DOHH2 (cell line): ENCODE data around the gene IRAG1.

Source experiments
- H3F3A ChIP-seq: fragments of 200-600 bp; sonication (generic), shearing (Covaris generic); 2 replicates; pipeline ENCODE4 v1.6.0; 2016; ENCODE audit warnings: antibody characterized with exemption, mild to moderate bottlenecking; ENCODE audit not compliant: control insufficient read depth, insufficient read depth
- H3K27ac ChIP-seq: fragments of 200-600 bp; sonication (generic); 2 replicates; pipeline ENCODE4 v1.5.1; 2014; ENCODE audit warnings: low read depth, mild to moderate bottlenecking, low read length, moderate library complexity
- H3K27me3 ChIP-seq: fragments of 200-600 bp; sonication (generic); 2 replicates; pipeline ENCODE4 v1.6.1; 2014; ENCODE audit warnings: mild to moderate bottlenecking, low read length, mixed read lengths; ENCODE audit not compliant: control insufficient read depth
- H3K36me3 ChIP-seq: fragments of 200-600 bp; sonication (generic); 2 replicates; pipeline ENCODE4 v1.6.1; 2014; ENCODE audit warnings: mild to moderate bottlenecking, low read length, moderate library complexity, mixed read lengths; ENCODE audit not compliant: control insufficient read depth
- H3K4me1 ChIP-seq: fragments of 200-600 bp; sonication (generic); 2 replicates; pipeline ENCODE4 v1.6.1; 2014; ENCODE audit warnings: mild to moderate bottlenecking, low read length, mixed read lengths; ENCODE audit not compliant: control insufficient read depth
- H3K4me2 ChIP-seq: fragments of 200-600 bp; sonication (generic); 2 replicates; pipeline ENCODE4 v1.6.0; 2014; ENCODE audit warnings: mild to moderate bottlenecking, low read length, moderate library complexity
- H3K4me3 ChIP-seq: fragments of 200-600 bp; sonication (generic); 2 replicates; pipeline ENCODE4 v1.5.1; 2014; ENCODE audit warnings: mild to moderate bottlenecking, low read length, mixed read lengths
- H3K79me2 ChIP-seq: fragments of 200-600 bp; sonication (generic); 2 replicates; pipeline ENCODE4 v1.6.1; 2014; ENCODE audit warnings: mild to moderate bottlenecking, low read length, mixed read lengths; ENCODE audit not compliant: control insufficient read depth
- H3K9me2 ChIP-seq: fragments of 200-600 bp; sonication (generic); replicated peaks from 2 replicates; pipeline ENCODE4 v1.6.1; 2014; ENCODE audit warnings: mild to moderate bottlenecking, low read length, mixed read lengths; ENCODE audit not compliant: control insufficient read depth
- H3K9me3 ChIP-seq: fragments of 200-600 bp; sonication (generic); 2 replicates; pipeline ENCODE4 v1.6.1; 2014; ENCODE audit warnings: antibody characterized with exemption, low read length, mixed read lengths; ENCODE audit not compliant: control insufficient read depth, insufficient read depth
- H4K20me1 ChIP-seq: fragments of 200-600 bp; sonication (generic); 2 replicates; pipeline ENCODE4 v1.6.0; 2014; ENCODE audit warnings: low read depth, mild to moderate bottlenecking, antibody characterized with exemption, low read length, moderate library complexity; ENCODE audit not compliant: control insufficient read depth, insufficient read depth
- EZH2phosphoT487 ChIP-seq: fragments of 200-600 bp; sonication (generic); IDR thresholded peaks from 2 replicates; pipeline ENCODE4 v1.6.1; 2017; ENCODE audit warnings: borderline replicate concordance, mild to moderate bottlenecking, antibody characterized with exemption, low read length, moderate library complexity, mixed read lengths
- TF ChIP-seq, protein P1 (sequence below): fragments of 200-600 bp; sonication (generic); IDR thresholded peaks from one replicate; pipeline ENCODE4 v1.5.1; 2014; ENCODE audit warnings: antibody characterized with exemption, mild to moderate bottlenecking, low read depth, low read length; ENCODE audit not compliant: poor library complexity, severe bottlenecking

The IRAG1 gene

DNA sequence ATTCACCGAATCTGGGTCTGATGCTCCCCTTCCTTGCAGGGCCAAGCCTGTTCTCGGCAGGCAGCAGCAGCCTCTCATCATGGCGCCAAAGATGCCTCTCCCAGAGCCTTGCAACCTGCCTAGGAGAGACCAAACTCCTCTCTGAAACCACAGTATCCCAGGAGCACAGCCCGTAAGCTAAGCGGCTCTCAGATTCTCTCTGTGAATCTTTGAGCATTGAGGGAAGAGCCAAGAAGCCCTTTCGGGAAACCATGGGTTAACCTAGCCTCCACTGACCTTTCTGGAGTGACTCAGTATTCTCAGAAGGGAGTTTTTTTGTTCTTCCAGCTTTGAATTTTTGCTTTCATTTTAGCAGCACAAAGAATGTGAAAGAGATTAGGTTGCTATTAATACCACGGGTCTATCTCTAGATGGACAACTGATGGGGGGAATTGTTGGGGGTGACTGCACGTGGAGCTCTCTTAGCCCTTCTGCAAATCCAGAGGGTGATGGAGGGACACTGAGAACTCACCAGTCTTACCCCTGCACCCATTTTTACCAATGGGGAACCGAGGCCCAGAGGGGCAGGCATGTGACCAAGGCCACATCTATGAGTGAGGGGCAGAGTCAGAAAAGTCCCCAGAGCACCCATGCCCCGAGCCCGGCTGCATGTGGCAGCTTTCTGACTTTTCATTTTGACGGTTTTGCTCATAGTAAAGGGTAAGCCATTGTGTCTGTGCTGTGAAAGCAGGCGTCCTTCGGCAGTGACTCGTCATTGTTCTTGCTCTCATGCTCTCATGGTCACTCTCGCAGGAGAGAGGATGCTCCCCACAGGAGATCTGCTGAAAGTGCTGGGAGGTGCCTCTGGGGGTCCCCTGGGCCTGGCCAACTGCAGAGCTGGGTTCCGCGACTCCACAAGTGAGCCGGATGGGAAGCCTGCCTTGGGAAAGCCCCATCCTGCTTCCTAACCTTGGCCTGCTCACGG lies 36.0 kb downstream of the IRAG1 start:
- Histone ChIP-seq H3K9me2 (no peaks in the 10 kb centered on the region), H4K20me1 (no peaks in the 10 kb centered on the region), H3K27ac (no peak overlapping the region), H3K4me1 (peaks cover 8% of the 10 kb centered on the region), H3K4me2 (no peak overlapping the region), H3K79me2 (no peaks in the 10 kb centered on the region), H3K36me3 (no peaks in the 10 kb centered on the region), H3K9me3 (no peaks in the 10 kb centered on the region), H3F3A (no peaks in the 10 kb centered on the region), H3K4me3 (no peak overlapping the region), H3K27me3 (no peaks in the 10 kb centered on the region)
- no peak for TF ChIP-seq EZH2phosphoT487
- TF ChIP-seq, protein P1, sequence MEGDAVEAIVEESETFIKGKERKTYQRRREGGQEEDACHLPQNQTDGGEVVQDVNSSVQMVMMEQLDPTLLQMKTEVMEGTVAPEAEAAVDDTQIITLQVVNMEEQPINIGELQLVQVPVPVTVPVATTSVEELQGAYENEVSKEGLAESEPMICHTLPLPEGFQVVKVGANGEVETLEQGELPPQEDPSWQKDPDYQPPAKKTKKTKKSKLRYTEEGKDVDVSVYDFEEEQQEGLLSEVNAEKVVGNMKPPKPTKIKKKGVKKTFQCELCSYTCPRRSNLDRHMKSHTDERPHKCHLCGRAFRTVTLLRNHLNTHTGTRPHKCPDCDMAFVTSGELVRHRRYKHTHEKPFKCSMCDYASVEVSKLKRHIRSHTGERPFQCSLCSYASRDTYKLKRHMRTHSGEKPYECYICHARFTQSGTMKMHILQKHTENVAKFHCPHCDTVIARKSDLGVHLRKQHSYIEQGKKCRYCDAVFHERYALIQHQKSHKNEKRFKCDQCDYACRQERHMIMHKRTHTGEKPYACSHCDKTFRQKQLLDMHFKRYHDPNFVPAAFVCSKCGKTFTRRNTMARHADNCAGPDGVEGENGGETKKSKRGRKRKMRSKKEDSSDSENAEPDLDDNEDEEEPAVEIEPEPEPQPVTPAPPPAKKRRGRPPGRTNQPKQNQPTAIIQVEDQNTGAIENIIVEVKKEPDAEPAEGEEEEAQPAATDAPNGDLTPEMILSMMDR = no peak

GRCh38 chr11:10655943-10656576 lies 37.5 kb downstream of the IRAG1 start:
- Histone ChIP-seq H3K9me3 (no peaks in the 10 kb centered on the region), H3K79me2 (no peaks in the 10 kb centered on the region)

DNA sequence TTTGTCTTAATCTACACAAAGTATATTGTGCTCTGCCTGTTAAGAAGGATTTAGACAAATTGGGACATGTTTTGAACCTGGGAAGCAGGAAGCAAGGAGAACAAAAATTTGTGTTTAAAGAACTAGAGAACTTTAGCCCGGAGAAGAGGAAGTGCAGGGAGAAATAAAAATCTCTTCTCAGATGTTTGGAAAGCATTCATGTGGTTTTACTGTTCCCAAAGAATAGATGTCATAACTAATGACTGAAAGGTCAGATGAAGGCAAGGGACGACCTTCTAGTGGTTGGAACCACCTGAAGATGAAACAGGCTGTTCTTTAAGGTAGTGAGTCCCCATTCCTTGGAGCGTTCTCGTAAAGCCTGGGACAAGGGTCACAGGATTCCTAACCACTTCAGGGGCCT lies 38.3 kb downstream of the IRAG1 start:
- H3K4me2 ChIP-seq = no peak overlapping the region
- no peaks in the 10 kb centered on the region for H3K79me2 ChIP-seq
- no peaks in the 10 kb centered on the region for H3K36me3 ChIP-seq
- no peaks in the 10 kb centered on the region for H3K9me2 ChIP-seq
- no peaks in the 10 kb centered on the region for H3K27me3 ChIP-seq
- peaks cover 8% of the 10 kb centered on the region for H3K4me1 ChIP-seq
- TF ChIP-seq, protein P1 = no peak
- no peak for TF ChIP-seq EZH2phosphoT487
- no peak overlapping the region for H3K4me3 ChIP-seq
- H4K20me1 ChIP-seq = no peaks in the 10 kb centered on the region
- no peaks in the 10 kb centered on the region for H3F3A ChIP-seq
- no peak overlapping the region for H3K27ac ChIP-seq
- no peaks in the 10 kb centered on the region for H3K9me3 ChIP-seq

More at GRCh38 chr11:10655943-10656576, 37.5 kb downstream of the IRAG1 start:
- H3K27ac ChIP-seq = no peak overlapping the region
- no peaks in the 10 kb centered on the region for H4K20me1 ChIP-seq
- no peak overlapping the region for H3K4me2 ChIP-seq
- no peaks in the 10 kb centered on the region for H3K36me3 ChIP-seq
- H3K27me3 ChIP-seq = no peaks in the 10 kb centered on the region
- no peak overlapping the region for H3K4me3 ChIP-seq
- TF ChIP-seq EZH2phosphoT487 = no peak
- TF ChIP-seq, protein P1 = no peak
- peaks cover 8% of the 10 kb centered on the region for H3K4me1 ChIP-seq
- no peaks in the 10 kb centered on the region for H3F3A ChIP-seq
- no peaks in the 10 kb centered on the region for H3K9me2 ChIP-seq
